Sigmoid colon (tissue), 7 donors: Measurements from ENCODE around the gene SEMA4F. TPM values are rescaled to one million over a fixed set of nuclear protein-coding genes. Genes with fewer than 3 reads are reported as not detected.

Experiments used
- DNase-seq: peaks from one replicate; pipeline ENCODE4 v3.0.0-alpha.2; 2019
- H3K27ac ChIP-seq, 4 donors: fragments of 200-600 bp; sonication (generic); one replicate each; pipeline ENCODE4 v1.5.1; 2016 to 2019; ENCODE audit warnings: mild to moderate bottlenecking in 1 of 4
- H3K27me3 ChIP-seq, 3 donors: fragments of 200-600 bp; sonication (generic); one replicate each; pipeline ENCODE4 v1.5.1; 2019; ENCODE audit warnings: mild to moderate bottlenecking in 1 of 3
- H3K36me3 ChIP-seq, 4 donors: fragments of 200-600 bp; sonication (generic); one replicate each; pipeline ENCODE4 v1.5.1; 2016 to 2019
- H3K4me1 ChIP-seq, 4 donors: fragments of 200-600 bp; sonication (generic); one replicate each; pipeline ENCODE4 v1.5.1; 2017 to 2019
- H3K4me3 ChIP-seq, 4 donors: fragments of 200-600 bp; sonication (generic); one replicate each; pipeline ENCODE4 v1.5.1; 2017 to 2019; ENCODE audit warnings: mild to moderate bottlenecking in 2 of 4, moderate library complexity in 1 of 4
- H3K9me3 ChIP-seq, 4 donors: fragments of 200-600 bp in 3 of 4; sonication (generic) in 3 of 4; one replicate each; pipeline versions ENCODE4 v1.5.1 to v1.6.1; 2013 to 2019
- CTCF ChIP-seq, 4 experiments: fragments of 450-650 bp in 3 of 4; fragments of 200-600 bp in 1 of 4; IDR thresholded peaks; one replicate each; pipeline ENCODE4 v1.5.1; 2016 to 2019; ENCODE audit warnings: antibody characterized with exemption in 4 of 4, mild to moderate bottlenecking in 3 of 4, moderate library complexity in 2 of 4
- EP300 ChIP-seq, 4 donors: sonication (generic); formaldehyde crosslinking; IDR thresholded peaks; one replicate each; pipeline ENCODE4 v1.6.1; 2017; ENCODE audit warnings: antibody characterized with exemption in 4 of 4
- POLR2A ChIP-seq, 2 donors: fragments of 450-650 bp; IDR thresholded peaks; one replicate each; pipeline ENCODE4 v1.6.1; 2016; ENCODE audit warnings: antibody characterized with exemption in 2 of 2, mild to moderate bottlenecking in 2 of 2, moderate library complexity in 2 of 2
- POLR2AphosphoS5 ChIP-seq, 4 donors: sonication (generic); formaldehyde crosslinking; IDR thresholded peaks; one replicate each; pipeline ENCODE4 v1.6.1; 2017; ENCODE audit warnings: antibody characterized with exemption in 4 of 4
- WGBS, 2 donors: extraction: QIAGEN DNeasy Blood & Tissue Kit; methylation state at CpG; one replicate each; pipeline ENCODE4 v1.1.7; 2013; 5-methylcytosine and 5-hydroxymethylcytosine counted together
- intact Hi-C: fragments of 100-400 bp; cut with DNase I; formaldehyde crosslinking; loops from one replicate; pipeline ENCODE4 v1.15.1; 2023
- polyA plus RNA-seq, 3 donors: library from polyadenylated mRNA; stranded (reverse); fragments of 200-250 nt; gene quantifications; one replicate each; pipeline ENCODE4 v1.2.3, GENCODE V29; 2013
- total RNA-seq, 4 donors: library from RNA; depleted of rRNA; stranded (reverse); fragments of >200 nt; gene quantifications; one replicate each; pipeline ENCODE4 v1.1.0, GENCODE V29; 2016
- donor health status: healthy with polysubstance abuse.
- donor health status: Bipolar disorder and iron deficiency.
- donor health status: healthy.

Gene SEMA4F
- total and polyA plus RNA-seq, 7 donors: 0.69 to 5.5 (median 3.2) TPM

- Histone ChIP-seq H3K27ac (no peak overlapping the region), H3K9me3 (no peaks in the 10 kb centered on the region), H3K27me3 (no peaks in the 10 kb centered on the region), H3K4me3 (no peak overlapping the region), H3K36me3 (no peaks in the 10 kb centered on the region), H3K4me1 (no peaks in the 10 kb centered on the region)
- WGBS, 2 donors: 79% methylated on average over 3 of the region's 3 CpGs
- DNase-seq: no peak
- intact Hi-C loops: no loop called here
- TF ChIP-seq CTCF (IDR thresholded peaks at IDR 0.05) (no peak), EP300 (IDR thresholded peaks at IDR 0.05) (no peak), POLR2AphosphoS5 (IDR thresholded peaks at IDR 0.05) (no peak), POLR2A (IDR thresholded peaks at IDR 0.05) (no peak)
Observed at GRCh38 chr2:74632209-74632938, 21.7 kb upstream of the SEMA4F start.

- intact Hi-C loops: no loop called here
- Histone ChIP-seq H3K27me3 (no peaks in the 10 kb centered on the region), H3K4me3 (no peak overlapping the region), H3K4me1 (no peaks in the 10 kb centered on the region), H3K36me3 (no peaks in the 10 kb centered on the region), H3K27ac (no peak overlapping the region), H3K9me3 (no peaks in the 10 kb centered on the region)
- DNase-seq: no peak
- no peak for TF ChIP-seq POLR2AphosphoS5 (IDR thresholded peaks at IDR 0.05)
- no peak for TF ChIP-seq CTCF (IDR thresholded peaks at IDR 0.05)
- TF ChIP-seq EP300 (IDR thresholded peaks at IDR 0.05): no peak
- TF ChIP-seq POLR2A (IDR thresholded peaks at IDR 0.05): no peak
Observed at GRCh38 chr2:74632939-74633312, 21.1 kb upstream of the SEMA4F start.

- Histone ChIP-seq H3K4me1 (no peaks in the 10 kb centered on the region), H3K27ac (no peak overlapping the region), H3K9me3 (no peaks in the 10 kb centered on the region), H3K36me3 (no peaks in the 10 kb centered on the region), H3K27me3 (no peaks in the 10 kb centered on the region), H3K4me3 (no peak overlapping the region)
- 48 to 84% methylated on average over 2 of the region's 2 CpGs for WGBS, 2 donors
- intact Hi-C loops: no loop called here
- DNase-seq: no peak
- no peak for TF ChIP-seq CTCF (IDR thresholded peaks at IDR 0.05)
Observed at GRCh38 chr2:74639550-74639949, 14.5 kb upstream of the SEMA4F start.

GRCh38 chr2:74645344-74645743 is 8.7 kb upstream of the SEMA4F start:
- peaks cover 0 to 6% (median 3%) of the 10 kb centered on the region in 4 donors for H3K4me1 ChIP-seq
- no peaks in the 10 kb centered on the region for H3K36me3 ChIP-seq
- DNase-seq: no peak
- H3K4me3 ChIP-seq: no peak overlapping the region
- TF ChIP-seq POLR2AphosphoS5 (IDR thresholded peaks at IDR 0.05): no peak
- TF ChIP-seq POLR2A (IDR thresholded peaks at IDR 0.05): no peak
- no peak for TF ChIP-seq EP300 (IDR thresholded peaks at IDR 0.05)
- no peak for TF ChIP-seq CTCF (IDR thresholded peaks at IDR 0.05)
- no peak overlapping the region for H3K27ac ChIP-seq
- intact Hi-C loops: no loop called here
- H3K27me3 ChIP-seq: peaks cover 10 to 26% (median 11%) of the 10 kb centered on the region in 3 donors
- WGBS, 2 donors: 81% methylated on average over 4 of the region's 4 CpGs
- H3K9me3 ChIP-seq: no peaks in the 10 kb centered on the region

DNA sequence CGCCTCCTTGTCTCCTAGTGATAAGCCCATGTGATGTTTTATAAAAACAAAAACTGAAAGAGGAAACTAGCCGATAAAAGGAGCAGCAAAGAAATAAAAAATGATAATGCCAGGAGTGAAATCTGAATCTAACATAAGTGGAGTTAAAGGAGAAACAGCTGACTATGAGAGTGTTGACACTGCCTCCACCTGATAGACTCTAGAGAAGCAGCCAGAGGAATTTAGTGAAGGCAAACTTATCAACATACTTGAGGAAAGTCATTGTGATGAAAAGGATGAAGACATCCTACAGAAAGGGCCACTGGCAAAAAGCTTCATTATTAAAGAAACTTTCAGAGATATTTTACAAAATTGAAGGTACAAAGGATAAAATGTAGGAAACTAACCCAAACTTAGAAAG is 7.8 kb upstream of the SEMA4F start:
- WGBS, 2 donors: 38 to 79% methylated on average over 2 of the region's 2 CpGs
- H3K4me3 ChIP-seq: no peak overlapping the region

More for the DNA sequence above, 7.8 kb upstream of the SEMA4F start:
- intact Hi-C loops: no loop called here
- DNase-seq: no peak
- TF ChIP-seq EP300 (IDR thresholded peaks at IDR 0.05) (no peak), POLR2AphosphoS5 (IDR thresholded peaks at IDR 0.05) (no peak)
- no peak overlapping the region for H3K27ac ChIP-seq
- H3K4me1 ChIP-seq: peaks cover 0 to 6% (median 3%) of the 10 kb centered on the region in 4 donors
- no peaks in the 10 kb centered on the region for H3K36me3 ChIP-seq
- H3K9me3 ChIP-seq: no peaks in the 10 kb centered on the region
- peaks cover 10 to 26% (median 11%) of the 10 kb centered on the region in 3 donors for H3K27me3 ChIP-seq
